Colon (tissue), 2 donors: ENCODE data around the gene TOMM40.
"Not testable (repeated sequence)": the region's sequence is repeated elsewhere in the genome, so short reads cannot be mapped to it uniquely, and the experiment has no call there.

Source experiments
- FAIRE-seq: peaks from 2 replicates; lab custom pipeline; 2012; peaks lifted over from hg19 to GRCh38; lab: Jason Lieb, UNC
- donor health status: control.
- donor health status: control.

TOMM40 gene

GRCh38 chr19:44891016-44891882, at the start of gene TOMM40:
Gene TOMM40, plus strand, starts transcription at chr19:44891254. Its CDS starts 162 bp downstream, at chr19:44891416.
- FAIRE-seq, result no peak

GRCh38 chr19:44845286-44845611, 45.8 kb upstream of the TOMM40 start:
- no peak for FAIRE-seq

DNA sequence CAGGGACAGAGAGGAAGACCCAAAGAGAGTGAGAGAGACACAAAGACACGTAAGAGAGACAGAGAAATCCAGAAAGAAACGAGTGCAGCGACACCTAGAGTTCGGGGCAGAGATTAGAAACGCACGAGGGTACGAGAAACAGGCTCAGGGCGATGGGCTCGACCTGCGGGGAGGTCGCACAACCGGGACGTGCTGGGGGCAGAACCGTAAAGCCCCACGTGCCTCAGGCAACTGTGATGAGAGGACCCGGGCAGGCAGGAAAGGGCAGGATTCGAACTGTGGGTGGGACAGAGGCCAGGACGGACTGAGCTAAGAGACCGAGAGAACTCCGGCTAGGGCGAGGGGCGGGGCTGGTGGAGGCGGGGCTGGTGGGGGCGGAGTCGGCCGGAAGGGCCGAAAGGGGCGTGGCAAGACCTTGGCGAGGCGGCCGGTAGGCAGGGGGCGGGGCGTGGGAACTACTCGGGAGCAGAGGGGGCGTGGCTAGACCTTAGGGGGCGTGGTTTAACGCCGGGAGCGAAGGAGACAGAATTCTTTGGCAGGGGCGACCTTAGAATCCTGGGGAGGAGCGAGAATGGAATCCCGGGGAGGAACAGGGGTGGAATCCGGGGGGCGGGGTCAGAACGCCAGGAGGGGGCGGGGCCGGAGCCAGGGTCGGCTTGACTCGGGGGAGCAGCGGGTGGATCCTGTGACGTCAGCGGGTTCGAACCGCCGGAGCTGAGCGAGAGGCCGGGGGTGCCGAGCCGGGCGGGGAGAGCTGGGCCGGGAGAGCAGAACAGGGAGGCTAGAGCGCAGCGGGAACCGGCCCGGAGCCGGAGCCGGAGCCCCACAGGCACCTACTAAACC, 45.2 kb upstream of the TOMM40 start, which contains the start of gene NECTIN2:
Gene NECTIN2 (plus strand): TSS at position 686 of the 843 bp plus-strand sequence. CDS start 229 bp downstream, outside the sequence.
- FAIRE-seq, result no peak

DNA sequence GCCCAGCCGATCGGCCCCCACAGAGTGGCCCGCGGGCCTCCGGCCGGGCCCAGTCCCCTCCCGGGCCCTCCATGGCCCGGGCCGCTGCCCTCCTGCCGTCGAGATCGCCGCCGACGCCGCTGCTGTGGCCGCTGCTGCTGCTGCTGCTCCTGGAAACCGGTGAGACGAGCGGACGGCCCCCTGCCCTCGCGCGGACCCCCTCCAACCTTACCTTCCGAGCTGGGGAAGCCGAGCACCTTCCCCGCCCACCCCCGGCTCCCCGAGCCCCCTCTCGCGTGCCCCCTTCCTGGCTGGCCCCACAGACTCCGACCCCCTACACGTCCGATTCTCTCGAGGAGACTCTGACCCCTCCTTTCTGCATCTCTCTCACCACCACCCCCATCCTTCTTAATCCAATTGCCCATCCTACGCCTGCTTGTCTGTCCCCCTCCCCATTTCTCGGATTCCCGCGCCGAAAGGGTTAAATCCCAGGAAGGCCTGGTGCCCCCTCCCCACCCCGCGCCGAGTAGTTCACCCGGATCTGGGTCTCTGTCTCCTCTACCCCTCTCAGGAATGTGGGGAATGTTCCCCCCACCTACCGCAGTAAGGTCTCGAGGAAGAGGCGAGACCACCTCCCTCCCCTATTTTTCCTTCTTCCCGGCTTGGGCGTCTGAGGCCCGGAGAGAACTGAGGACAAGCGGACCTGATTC, 44.5 kb upstream of the TOMM40 start:
- no peak for FAIRE-seq

- no peak for FAIRE-seq
These were observed 43.7 kb upstream of the TOMM40 start for GRCh38 chr19:44847144-44848035.

DNA sequence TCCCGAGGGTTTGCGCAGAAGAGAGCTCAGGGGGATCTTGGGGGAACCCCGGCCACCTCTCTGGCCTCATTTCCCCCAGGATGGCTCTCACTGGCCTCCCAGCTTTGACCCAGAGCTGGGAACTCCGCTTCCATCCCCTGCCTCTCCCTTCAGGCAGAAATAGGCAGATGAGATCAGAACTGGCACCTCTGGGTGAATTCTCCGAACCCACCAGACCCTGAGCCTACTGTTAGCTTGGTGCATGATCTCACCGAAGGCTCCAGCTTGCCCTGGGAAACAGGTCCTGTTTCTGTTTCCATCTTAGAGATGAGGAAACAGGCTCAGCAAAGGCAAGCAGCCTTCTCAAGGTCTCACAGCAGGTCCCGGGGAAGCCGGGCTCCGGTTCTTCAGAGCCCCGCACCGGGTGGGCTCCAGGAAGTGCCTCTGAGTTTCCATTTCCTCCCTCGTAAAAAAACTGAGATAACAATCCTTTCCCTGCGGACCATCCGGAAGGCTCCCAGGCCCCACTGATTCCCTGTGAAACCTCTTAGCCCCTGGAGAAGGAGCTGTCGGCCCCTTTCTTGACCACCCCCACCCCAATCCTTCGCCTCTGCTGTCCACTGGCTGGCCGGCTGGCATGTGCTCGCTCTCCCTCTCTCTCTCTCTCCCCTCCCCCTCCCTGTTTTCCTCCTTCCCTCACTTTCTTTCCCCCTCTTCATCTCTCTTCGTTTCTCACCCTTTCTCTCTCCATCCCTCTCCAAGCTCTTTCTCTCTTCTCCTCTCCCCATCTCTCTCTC, 42.8 kb upstream of the TOMM40 start:
- FAIRE-seq, result no peak

DNA sequence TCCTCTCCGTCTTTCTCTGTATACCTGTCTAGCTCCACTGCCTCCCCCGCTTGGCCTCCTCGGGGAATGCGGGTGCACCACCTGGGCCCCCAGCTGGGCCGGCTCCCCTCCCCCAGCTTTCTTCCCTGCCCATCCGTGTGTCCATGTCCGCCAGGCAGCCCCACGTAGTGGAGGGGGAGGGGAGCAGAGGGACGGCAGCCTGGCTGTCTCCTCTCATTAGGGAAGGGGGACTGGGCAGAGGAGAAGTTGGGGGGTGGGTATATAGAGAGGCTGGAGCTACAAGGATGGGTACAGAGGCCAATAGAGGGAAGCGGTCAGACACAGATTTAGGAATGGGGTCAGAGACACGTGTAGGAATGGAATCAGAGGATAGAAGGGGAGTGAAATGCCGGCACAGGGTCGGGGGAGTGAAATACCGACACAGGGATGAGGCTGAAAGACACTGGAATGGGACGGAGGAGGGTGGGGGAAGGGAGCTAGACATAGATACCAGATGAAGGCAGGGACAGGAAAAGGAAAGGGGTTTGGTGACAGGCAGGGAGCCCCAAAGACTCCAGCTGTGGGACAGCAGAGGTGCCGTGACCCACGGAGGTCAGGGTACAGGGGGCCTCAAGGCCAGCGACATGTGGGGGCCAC, 42.1 kb upstream of the TOMM40 start:
- no peak for FAIRE-seq

DNA sequence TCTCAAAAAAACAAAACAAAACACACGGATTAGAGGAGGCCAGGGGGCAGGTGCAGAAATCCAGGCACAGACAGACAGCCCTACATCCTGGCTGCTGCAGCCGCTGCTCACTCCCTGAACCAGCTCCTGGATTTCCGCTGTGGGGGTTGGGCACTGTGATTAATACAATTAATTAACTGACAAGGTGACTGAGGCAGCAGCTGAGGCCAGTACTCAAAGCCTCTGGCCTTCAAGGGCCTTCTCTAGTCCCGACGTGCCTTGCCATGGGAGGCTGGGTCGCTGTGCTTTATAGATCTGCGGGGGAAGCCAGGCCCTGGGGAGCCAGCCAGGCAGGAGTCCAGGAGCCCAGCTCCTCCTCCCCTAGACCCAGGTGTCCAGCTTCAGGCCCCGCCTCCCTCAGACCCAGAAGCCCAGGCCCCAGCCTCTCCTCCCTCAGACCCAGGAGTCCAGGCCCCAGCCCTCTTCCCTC, 40.4 kb upstream of the TOMM40 start:
- no peak for FAIRE-seq

- no peak for FAIRE-seq
These were observed 39.6 kb upstream of the TOMM40 start for GRCh38 chr19:44851427-44851826.

GRCh38 chr19:44855606-44856005, 35.4 kb upstream of the TOMM40 start:
- no peak for FAIRE-seq

DNA sequence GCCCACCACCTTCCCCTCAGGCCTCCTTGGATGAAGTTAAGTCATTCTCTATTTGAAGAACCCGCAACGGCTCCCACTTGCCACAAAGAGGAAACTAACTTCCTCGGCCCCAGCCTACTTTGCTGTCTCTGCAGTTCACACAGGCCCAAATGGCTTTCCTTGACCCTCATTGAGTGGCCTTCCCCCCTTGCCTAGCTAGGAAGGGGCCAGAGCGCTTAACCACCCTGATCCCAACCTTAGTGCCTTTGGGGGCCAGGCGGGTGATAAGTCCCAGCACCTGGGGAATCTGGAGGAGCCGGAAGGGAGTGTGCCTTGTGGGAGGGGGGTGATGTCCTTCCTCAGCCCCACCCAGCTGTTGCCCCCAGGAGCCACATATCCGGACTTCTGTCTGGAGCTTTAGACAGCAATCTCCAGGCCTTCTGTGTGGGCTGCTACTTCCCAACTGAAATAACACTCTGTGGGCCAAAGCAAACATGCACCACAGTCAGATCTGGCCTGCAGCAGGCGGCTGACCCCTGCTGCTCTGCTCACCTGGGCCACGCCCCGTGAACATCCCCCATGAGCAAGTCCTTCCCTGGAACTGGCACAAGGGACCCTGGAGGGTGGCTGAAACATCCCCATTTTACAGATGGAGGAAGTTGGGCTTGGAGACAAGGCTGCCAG, 34.5 kb upstream of the TOMM40 start:
- no peak for FAIRE-seq

GRCh38 chr19:44857837-44858236, 33.2 kb upstream of the TOMM40 start:
- no peak for FAIRE-seq

DNA sequence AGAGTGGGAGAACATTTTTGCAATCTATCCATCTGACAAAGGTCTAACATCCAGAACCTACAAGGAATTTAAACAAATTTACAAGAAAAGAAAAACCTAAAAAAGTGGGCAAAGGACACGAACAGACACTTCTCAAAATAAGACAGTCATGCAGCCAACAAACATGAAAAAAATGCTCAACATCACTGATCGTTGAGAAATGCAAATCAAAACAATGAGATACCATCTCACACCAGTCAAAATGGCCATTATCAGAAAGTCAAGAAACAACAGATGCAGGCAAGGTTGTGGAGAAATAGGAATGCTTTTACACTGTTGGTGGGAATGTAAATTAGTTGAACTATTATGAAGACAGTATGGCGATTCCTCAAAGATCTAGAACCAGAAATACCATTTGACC, 29.5 kb upstream of the TOMM40 start:
- FAIRE-seq, result not testable (repeated sequence)

- FAIRE-seq, result no peak
These were observed 27.1 kb upstream of the TOMM40 start for GRCh38 chr19:44863990-44864389.

GRCh38 chr19:44865196-44865767, 25.8 kb upstream of the TOMM40 start:
- FAIRE-seq, result no peak

DNA sequence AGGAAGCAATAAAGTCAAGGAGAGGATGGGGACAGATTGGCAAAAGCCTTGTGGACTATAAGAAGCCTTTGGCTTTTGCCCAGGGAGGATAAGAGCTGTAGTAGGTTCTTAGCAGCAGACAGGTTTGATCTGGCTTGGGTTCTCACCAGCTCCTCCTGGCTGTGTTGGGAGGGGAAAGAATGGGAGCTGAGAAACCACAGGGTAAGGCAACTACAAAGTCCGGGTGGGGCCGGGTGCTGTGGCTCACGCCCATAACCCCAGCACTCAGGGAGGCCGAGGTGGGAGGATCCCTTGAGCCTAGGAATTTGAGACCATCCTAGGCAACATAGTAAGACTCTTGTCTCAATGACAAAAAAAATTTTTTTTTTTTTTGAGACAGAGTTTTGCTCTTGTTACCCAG, 24.4 kb upstream of the TOMM40 start:
- no peak for FAIRE-seq

GRCh38 chr19:44867578-44867977, 23.5 kb upstream of the TOMM40 start:
- FAIRE-seq, result no peak

- FAIRE-seq, result no peak
These were observed 21.2 kb upstream of the TOMM40 start for GRCh38 chr19:44869733-44870470.
